ENCODE data around the gene TRAF6.
"Not testable (repeated sequence)": the region's sequence is repeated elsewhere in the genome, so short reads cannot be mapped to it uniquely, and the experiment has no call there.

Gene TRAF6

DNA sequence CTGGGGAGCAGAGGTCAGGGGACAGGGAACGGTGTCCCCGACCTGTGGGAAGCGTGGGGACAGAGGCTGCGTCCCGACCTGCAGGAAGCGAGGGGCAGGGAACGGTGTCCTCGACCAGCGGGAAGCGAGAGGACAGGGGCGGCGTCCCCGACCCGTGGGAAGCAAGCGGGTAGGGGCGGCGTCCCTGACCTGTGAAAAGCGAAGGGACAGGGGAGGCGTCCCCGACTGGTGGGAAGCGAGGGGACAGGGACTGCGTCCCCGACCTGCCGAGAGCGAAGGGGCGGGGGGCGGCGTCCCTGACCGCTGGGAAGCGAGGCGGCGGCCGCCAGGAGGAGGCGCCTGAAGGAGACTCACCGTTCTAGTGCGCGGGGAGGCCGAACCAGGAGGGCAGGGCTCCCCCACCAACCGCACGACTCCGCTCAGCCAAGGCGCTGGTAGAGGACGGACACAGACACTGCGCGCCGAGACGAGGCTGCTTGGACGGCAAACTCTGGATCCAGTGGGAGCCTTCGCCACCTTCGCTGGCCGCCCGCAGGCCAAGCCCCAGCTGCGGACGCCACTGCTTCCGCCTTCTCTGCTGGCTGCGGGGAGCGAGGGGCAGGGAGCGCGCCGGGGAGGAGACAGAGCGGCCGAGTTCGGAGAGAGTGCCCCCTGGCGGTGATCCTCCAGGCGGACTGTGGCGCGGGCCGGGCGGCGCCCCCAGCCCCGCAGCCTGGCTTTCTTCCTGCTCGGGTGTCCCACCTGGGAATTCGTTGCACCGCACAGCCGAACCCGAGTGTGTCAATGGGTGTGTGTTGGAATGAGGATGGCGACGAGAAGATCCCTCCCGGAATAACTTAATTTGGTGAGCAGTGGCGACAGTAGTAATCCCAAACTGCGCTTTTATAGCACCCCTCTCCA, at the start of gene TRAF6:
Gene TRAF6 (minus strand): TSS at position 579 of the 900 bp plus-strand sequence. CDS start 8,757 bp downstream, outside the sequence.
- Histone ChIP-seq H3K9ac (peak within 1 kb of the TSS; percentile 88 to 97 (median 93)), H4K20me1 (peaks cover 17 to 40% (median 36%) of the 10 kb centered on the region in 11 experiments; a peak in 17 of 22 replicates), H3K9me3 (replicated peaks in 1 of 11) (peaks cover 10 to 22% (median 17%) of the 10 kb centered on the region in 11 experiments), H3K4me3 (peak within 1 kb of the TSS; percentile 89 to 100 (median 96)), H3K4me1 (peaks cover 12 to 32% (median 25%) of the 10 kb centered on the region in 10 experiments), H3K27me3 (no peaks in the 10 kb centered on the region), H3K36me3 (peaks cover 0 to 13% (median 4%) of the 10 kb centered on the region in 11 experiments; a peak in 7 of 22 replicates), H3K27ac (peak within 1 kb of the TSS; percentile 86 to 95 (median 93)), H3K4me2 (peak within 1 kb of the TSS; percentile 79 to 97 (median 89))
- TF ChIP-seq Cebpa-rat (IDR thresholded peaks at IDR 0.05) = no peak

GRCh38 chr11:36558571-36559413, 48.7 kb upstream of the TRAF6 start:
- Histone ChIP-seq H4K20me1 (no peaks in the 10 kb centered on the region), H3K4me2 (no peak overlapping the region)
- no peak for TF ChIP-seq Cebpa-rat (IDR thresholded peaks at IDR 0.05)

GRCh38 chr11:36557991-36558390, 47.9 kb upstream of the TRAF6 start:
- no peak for TF ChIP-seq Cebpa-rat (IDR thresholded peaks at IDR 0.05)
- no peak overlapping the region for H3K4me3 ChIP-seq
- H4K20me1 ChIP-seq = no peaks in the 10 kb centered on the region
- no peaks in the 10 kb centered on the region for H3K27me3 ChIP-seq
- H3K9ac ChIP-seq = no peak overlapping the region
- no peak overlapping the region for H3K27ac ChIP-seq
- no peaks in the 10 kb centered on the region for H3K4me1 ChIP-seq
- H3K4me2 ChIP-seq = no peak overlapping the region
- H3K36me3 ChIP-seq = peaks cover 0 to 5% (median 0%) of the 10 kb centered on the region in 11 experiments; a peak in 2 of 22 replicates
- H3K9me3 ChIP-seq (replicated peaks in 1 of 11) = peaks cover 18 to 39% (median 33%) of the 10 kb centered on the region in 11 experiments

More at GRCh38 chr11:36558571-36559413, 48.7 kb upstream of the TRAF6 start:
- Histone ChIP-seq H3K9me3 (replicated peaks in 1 of 11) (peaks cover 18 to 39% (median 33%) of the 10 kb centered on the region in 11 experiments), H3K9ac (no peak overlapping the region), H3K27ac (no peak overlapping the region; a peak in 1 of 22 replicates), H3K27me3 (no peaks in the 10 kb centered on the region), H3K36me3 (peaks cover 0 to 5% (median 0%) of the 10 kb centered on the region in 11 experiments; a peak in 2 of 22 replicates), H3K4me1 (no peaks in the 10 kb centered on the region), H3K4me3 (no peak overlapping the region)

DNA sequence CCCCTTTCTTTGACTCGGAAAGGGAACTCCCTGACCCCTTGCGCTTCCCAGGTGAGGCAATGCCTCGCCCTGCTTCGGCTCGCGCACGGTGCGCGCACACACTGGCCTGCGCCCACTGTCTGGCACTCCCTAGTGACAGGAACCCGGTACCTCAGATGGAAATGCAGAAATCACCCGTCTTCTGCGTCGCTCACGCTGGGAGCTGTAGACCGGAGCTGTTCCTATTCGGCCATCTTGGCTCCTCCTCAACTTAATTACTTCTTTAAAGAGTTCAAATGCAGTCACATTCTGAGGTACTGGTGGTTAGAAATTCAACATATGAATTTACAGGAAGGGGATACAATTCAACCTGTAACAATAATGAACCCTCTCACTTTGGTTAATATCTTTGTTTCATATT, 47.3 kb upstream of the TRAF6 start:
- not testable (repeated sequence) for H3K4me2 ChIP-seq, H3K4me1 ChIP-seq, H3K9ac ChIP-seq, H3K27ac ChIP-seq, H3K36me3 ChIP-seq, H4K20me1 ChIP-seq, H3K27me3 ChIP-seq, H3K4me3 ChIP-seq
- H3K9me3 ChIP-seq (replicated peaks in 1 of 11) = peaks cover 18 to 39% (median 33%) of the 10 kb centered on the region in 11 experiments

DNA sequence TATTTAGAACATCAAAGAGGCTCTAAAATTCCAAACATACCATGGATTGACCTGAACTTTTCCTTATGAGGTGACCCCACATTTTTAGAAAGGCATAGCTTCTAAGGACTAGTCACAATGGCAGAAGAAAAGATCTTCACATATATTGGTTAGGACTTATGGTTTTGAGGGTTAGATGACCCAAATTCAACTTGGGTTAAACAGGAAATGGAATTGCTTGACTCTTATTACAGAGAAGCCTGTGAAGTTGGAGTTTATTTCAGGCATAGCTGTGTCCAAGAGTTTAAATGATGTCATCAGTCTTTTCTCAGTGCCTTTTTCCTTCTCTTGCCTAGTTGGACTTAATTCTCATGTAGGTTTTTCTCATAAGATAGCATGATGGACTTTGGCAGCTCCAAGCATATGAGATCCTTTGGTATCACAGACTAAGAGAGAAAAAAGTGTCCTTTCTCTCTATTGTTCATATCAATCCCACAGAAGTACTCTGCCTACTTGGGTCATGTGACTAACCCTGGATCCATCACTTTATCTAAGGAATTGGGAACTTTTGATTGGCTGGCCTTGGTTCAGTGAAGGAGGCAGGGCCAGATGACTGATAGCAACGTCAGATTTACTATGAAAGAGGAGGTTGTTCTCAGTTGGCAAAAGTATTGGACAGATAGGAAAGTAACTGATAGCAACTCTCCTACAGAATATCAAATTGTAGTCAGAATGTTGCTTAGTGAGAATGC, 40.5 kb upstream of the TRAF6 start:
- TF ChIP-seq Cebpa-rat (IDR thresholded peaks at IDR 0.05) = no peak
- peaks cover 0 to 24% (median 8%) of the 10 kb centered on the region in 11 experiments; a peak in 11 of 22 replicates for H3K9me3 ChIP-seq (replicated peaks in 1 of 11)

GRCh38 chr11:36540998-36541397, 30.9 kb upstream of the TRAF6 start:
- no peaks in the 10 kb centered on the region for H4K20me1 ChIP-seq
- no peaks in the 10 kb centered on the region for H3K36me3 ChIP-seq
- H3K4me2 ChIP-seq = peak overlapping the region; percentile 38 to 90 (median 62); a peak in 21 of 22 replicates
- H3K4me3 ChIP-seq = no peak overlapping the region
- peak overlapping the region in 3 of 11 experiments; percentile 16 to 46 (median 44); a peak in 4 of 22 replicates for H3K9ac ChIP-seq
- peaks cover 0 to 9% (median 0%) of the 10 kb centered on the region in 11 experiments; a peak in 3 of 22 replicates for H3K9me3 ChIP-seq (replicated peaks in 1 of 11)
- no peaks in the 10 kb centered on the region for H3K27me3 ChIP-seq
- peaks cover 22 to 57% (median 49%) of the 10 kb centered on the region in 10 experiments for H3K4me1 ChIP-seq
- TF ChIP-seq Cebpa-rat (IDR thresholded peaks at IDR 0.05) = no peak
- H3K27ac ChIP-seq = peak overlapping the region in 8 of 11 experiments; percentile 3 to 76 (median 56); a peak in 13 of 22 replicates

More for the DNA sequence above, 40.5 kb upstream of the TRAF6 start:
- Histone ChIP-seq H4K20me1 (no peaks in the 10 kb centered on the region), H3K36me3 (no peaks in the 10 kb centered on the region), H3K27ac (no peak overlapping the region), H3K4me1 (no peaks in the 10 kb centered on the region), H3K4me2 (no peak overlapping the region), H3K4me3 (no peak overlapping the region), H3K27me3 (no peaks in the 10 kb centered on the region), H3K9ac (no peak overlapping the region)

DNA sequence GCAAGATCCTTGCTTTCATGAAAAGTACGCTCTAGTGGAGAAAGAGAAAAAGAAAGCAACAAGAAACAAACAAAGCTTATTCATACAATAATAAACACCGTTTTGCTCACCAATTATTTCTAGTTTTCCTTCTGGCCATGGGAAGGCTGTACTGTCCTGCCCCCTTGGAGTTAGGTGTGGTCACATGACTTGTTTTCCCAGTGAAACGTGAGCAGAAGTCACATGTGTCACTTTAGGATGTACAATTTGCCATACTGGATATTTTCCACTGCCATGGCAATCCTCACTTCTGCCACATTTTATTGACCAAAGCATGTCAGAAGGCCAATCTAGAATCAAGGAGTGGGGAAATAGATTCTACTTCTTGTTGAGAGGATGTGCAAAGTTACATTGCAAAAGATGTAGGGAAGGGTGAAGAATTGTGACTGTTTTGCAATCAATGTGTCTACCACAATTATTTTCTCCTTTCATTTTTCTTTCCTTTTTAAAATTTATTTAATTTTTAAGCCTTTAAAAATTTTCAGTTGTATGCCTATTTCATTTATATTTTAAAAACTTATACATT, 24.3 kb upstream of the TRAF6 start:
- H4K20me1 ChIP-seq = no peaks in the 10 kb centered on the region
- no peak overlapping the region for H3K4me2 ChIP-seq
- no peak overlapping the region for H3K9ac ChIP-seq
- no peaks in the 10 kb centered on the region for H3K36me3 ChIP-seq
- no peaks in the 10 kb centered on the region for H3K27me3 ChIP-seq
- H3K9me3 ChIP-seq (replicated peaks in 1 of 11) = 0 out of 22 replicates have a peak, but pooled peaks cover 0 to 4% (median 0%) of the 10 kb centered on the region in 11 experiments
- no peak for TF ChIP-seq Cebpa-rat (IDR thresholded peaks at IDR 0.05)
- peaks cover 13 to 27% (median 20%) of the 10 kb centered on the region in 10 experiments for H3K4me1 ChIP-seq
- H3K4me3 ChIP-seq = no peak overlapping the region
- H3K27ac ChIP-seq = no peak overlapping the region

Data from BLaER1 treated with 17β-estradiol and CSF1 and Interleukin-3, amounts not matched to agents 10 nM and 100 nM (cell line).